SK-N-SH (cell line): ENCODE results near the gene CTSS. TPM values are rescaled to one million over a fixed set of nuclear protein-coding genes. Genes with fewer than 3 reads are reported as not detected.

Experiments
- CTCF ChIA-PET: fragments of 300-600, 350-600 bp; formaldehyde crosslinking; extraction: SDS; loops from one replicate; lab custom pipeline; 2021; lab: Yijun Ruan, JAX
- POLR2A ChIA-PET: fragments of 350-600 bp; sonication (Branson Sonifier 250); formaldehyde crosslinking; extraction: SDS; loops from one replicate; lab custom pipeline; 2020; ENCODE audit warnings: antibody characterized with exemption, inconsistent platforms; lab: Yijun Ruan, JAX
- DNase-seq: peaks from one replicate; pipeline ENCODE4 v3.0.0; 2012
- H2AFZ ChIP-seq: fragments of 200-600 bp; sonication (generic); 2 replicates; pipeline ENCODE4 v1.8.1; 2016; ENCODE audit warnings: antibody characterized with exemption, mild to moderate bottlenecking, low read depth
- H3F3A ChIP-seq: fragments of 200-600 bp; sonication (generic); replicated peaks from 2 replicates; pipeline ENCODE3; 2016; ENCODE audit warnings: antibody characterized with exemption, mild to moderate bottlenecking; ENCODE audit not compliant: insufficient read depth
- H3K27ac ChIP-seq, 2 experiments: fragments of 200-500 bp in 1 of 2; fragments of 200-600 bp in 1 of 2; sonication (Bioruptor generic) in 1 of 2; sonication (generic), shearing (Covaris generic) in 1 of 2; 2 replicates each; pipeline versions ENCODE4 v1.5.1 to v1.6.1; 2014 to 2016; ENCODE audit warnings: low read depth in 2 of 2, inconsistent platforms in 1 of 2, low read length in 1 of 2, mild to moderate bottlenecking in 1 of 2, mixed read lengths in 1 of 2
- H3K27me3 ChIP-seq: fragments of 200-600 bp; sonication (generic), shearing (Covaris generic); 2 replicates; pipeline ENCODE4 v1.6.1; 2016; ENCODE audit warnings: mixed run types; ENCODE audit not compliant: insufficient read depth
- H3K36me3 ChIP-seq, 2 experiments: fragments of 200-500 bp in 1 of 2; fragments of 200-600 bp in 1 of 2; sonication (Bioruptor generic) in 1 of 2; sonication (generic) in 1 of 2; replicated peaks in 1 of 2; 2 replicates each; pipeline versions ENCODE3 to v1.5.1; 2014 to 2016; ENCODE audit warnings: low read length in 1 of 2, mild to moderate bottlenecking in 1 of 2; ENCODE audit not compliant: insufficient read depth in 2 of 2, control insufficient read depth in 1 of 2
- H3K4me1 ChIP-seq, 2 experiments: fragments of 200-500 bp in 1 of 2; fragments of 200-600 bp in 1 of 2; sonication (Bioruptor generic) in 1 of 2; sonication (generic), shearing (Covaris generic) in 1 of 2; 2 replicates each; pipeline versions ENCODE4 v1.5.1 to v1.6.1; 2014 to 2016; ENCODE audit warnings: low read depth in 1 of 2, low read length in 1 of 2, mixed run types in 1 of 2; ENCODE audit not compliant: insufficient read depth in 2 of 2, control insufficient read depth in 1 of 2
- H3K4me2 ChIP-seq: fragments of 200-600 bp; sonication (generic), shearing (Covaris generic); 2 replicates; pipeline ENCODE4 v1.6.1; 2017; ENCODE audit warnings: mixed run types
- H3K4me3 ChIP-seq, 2 experiments: fragments of 200-500 bp in 1 of 2; fragments of 200-600 bp in 1 of 2; sonication (Bioruptor generic) in 1 of 2; sonication (generic), shearing (Covaris generic) in 1 of 2; 2 replicates each; pipeline versions ENCODE4 v1.5.1 to v1.8.1; 2014 to 2016; ENCODE audit warnings: low read depth in 2 of 2, inconsistent platforms in 1 of 2, low read length in 1 of 2, mild to moderate bottlenecking in 1 of 2, mixed read lengths in 1 of 2, moderate library complexity in 1 of 2
- H3K79me2 ChIP-seq: fragments of 200-600 bp; sonication (generic); 2 replicates; pipeline ENCODE4 v1.8.1; 2017; ENCODE audit warnings: mild to moderate bottlenecking; ENCODE audit not compliant: insufficient read depth
- H3K9ac ChIP-seq: fragments of 200-600 bp; sonication (generic); 2 replicates; pipeline ENCODE4 v1.6.1; 2017; ENCODE audit warnings: mixed run types
- H3K9me2 ChIP-seq: fragments of 200-600 bp; sonication (generic); 2 replicates; pipeline ENCODE4 v1.6.1; 2017; ENCODE audit warnings: mixed run types
- H3K9me3 ChIP-seq: fragments of 200-600 bp; sonication (generic); 2 replicates; pipeline ENCODE4 v1.6.1; 2017; ENCODE audit warnings: mixed run types, mild to moderate bottlenecking, moderate library complexity
- H4K20me1 ChIP-seq: fragments of 200-600 bp; sonication (generic); 2 replicates; pipeline ENCODE4 v1.6.1; 2017; ENCODE audit warnings: mild to moderate bottlenecking, mixed run types; ENCODE audit not compliant: insufficient read depth
- CHD2 ChIP-seq: fragments of 150-350 bp; IDR thresholded peaks from 2 replicates; pipeline ENCODE4 v1.6.1; 2018; ENCODE audit warnings: low read length; ENCODE audit not compliant: partially characterized antibody
- FOSL2 ChIP-seq: IDR thresholded peaks from 2 replicates; pipeline ENCODE4 v1.4.0; 2012; ENCODE audit warnings: low read depth, mild to moderate bottlenecking, moderate library complexity, borderline replicate concordance
- FOXM1 ChIP-seq: IDR thresholded peaks from 2 replicates; pipeline ENCODE4 v1.4.0; 2012; ENCODE audit warnings: low read depth, mild to moderate bottlenecking
- GATA2 ChIP-seq: sonication (generic); formaldehyde crosslinking; IDR thresholded peaks from 2 replicates; pipeline ENCODE4 v1.5.0; 2020; ENCODE audit warnings: mild to moderate bottlenecking, missing genetic modification reagents
- IRF3 ChIP-seq: fragments of 150-350 bp; IDR thresholded peaks from 2 replicates; pipeline ENCODE4 v1.6.1; 2016; ENCODE audit warnings: mild to moderate bottlenecking, low read depth, low read length
- JUND ChIP-seq: IDR thresholded peaks from 2 replicates; pipeline ENCODE4 v1.4.0; 2012
- MXI1 ChIP-seq: IDR thresholded peaks from 2 replicates; pipeline ENCODE4 v1.6.1; 2012; ENCODE audit warnings: mild to moderate bottlenecking, low read depth, low read length, improper control_type of control experiment
- NRF1 ChIP-seq: IDR thresholded peaks from 2 replicates; pipeline ENCODE4 v1.6.1; 2012; ENCODE audit warnings: low read depth, mild to moderate bottlenecking, low read length
- POLR2AphosphoS5 ChIP-seq: IDR thresholded peaks from 2 replicates; pipeline ENCODE4 v1.6.1; 2012; ENCODE audit warnings: low read depth, low read length
- RXRA ChIP-seq: IDR thresholded peaks from 2 replicates; pipeline ENCODE4 v1.4.0; 2012; ENCODE audit warnings: low read depth, mild to moderate bottlenecking, borderline replicate concordance
- SIN3A ChIP-seq: IDR thresholded peaks from 2 replicates; pipeline ENCODE4 v1.6.1; 2012; ENCODE audit warnings: low read depth, mild to moderate bottlenecking, low read length, moderate library complexity, borderline replicate concordance
- SMC3 ChIP-seq: IDR thresholded peaks from 2 replicates; pipeline ENCODE4 v1.6.1; 2012; ENCODE audit warnings: low read depth, low read length, improper control_type of control experiment
- TAF1 ChIP-seq: IDR thresholded peaks from 2 replicates; pipeline ENCODE4 v1.6.1; 2012; ENCODE audit warnings: low read depth, mild to moderate bottlenecking, low read length, moderate library complexity, borderline replicate concordance
- TEAD4 ChIP-seq: IDR thresholded peaks from 2 replicates; pipeline ENCODE4 v1.4.0; 2012; ENCODE audit warnings: mild to moderate bottlenecking, borderline replicate concordance; ENCODE audit not compliant: insufficient read depth
- YY1 ChIP-seq: IDR thresholded peaks from 2 replicates; pipeline ENCODE4 v1.4.0; 2012; ENCODE audit warnings: low read depth, mild to moderate bottlenecking
- WGBS: methylation state at CpG from one replicate; pipeline ENCODE4 v1.1.6; 2017; ENCODE audit warnings: low lambda C conversion rate; 5-methylcytosine and 5-hydroxymethylcytosine counted together
- polyA plus RNA-seq, 3 experiments: library from polyadenylated mRNA; depleted of rRNA; stranded (reverse); fragments of >200 nt; gene quantifications; 2 replicates each; pipeline ENCODE4 v1.2.3, GENCODE V29; 2012
- TF ChIP-seq, protein P1 (sequence below): IDR thresholded peaks from 2 replicates; pipeline ENCODE4; 2012
- TF ChIP-seq, protein P2 (sequence below): fragments of 150-350 bp; IDR thresholded peaks from 2 replicates; pipeline ENCODE4 v1.6.1; 2017; ENCODE audit warnings: antibody characterized with exemption, low read length, low read depth, borderline replicate concordance
- TF ChIP-seq, protein P3 (sequence below): IDR thresholded peaks from 2 replicates; pipeline ENCODE4 v1.6.1; 2012; ENCODE audit warnings: mild to moderate bottlenecking, low read depth, low read length, moderate library complexity

The CTSS gene
- polyA plus RNA-seq, 1 of the 3 experiments (the other 2 are of a cell fraction) = 1.4 TPM

- Histone ChIP-seq H3K4me2 (no peak overlapping the region), H3F3A (no peaks in the 10 kb centered on the region), H3K4me1 (no peaks in the 10 kb centered on the region), H3K9me3 (no peaks in the 10 kb centered on the region), H3K79me2 (no peaks in the 10 kb centered on the region), H3K4me3 (no peak overlapping the region), H3K9me2 (no peaks in the 10 kb centered on the region), H4K20me1 (no peaks in the 10 kb centered on the region), H3K27me3 (no peaks in the 10 kb centered on the region), H3K27ac (no peak overlapping the region), H3K36me3 (peaks cover 5 to 20% of the 10 kb centered on the region in 2 experiments), H3K9ac (no peak overlapping the region)
- WGBS = 69% methylated on average over 1 of the region's 1 CpG
- POLR2A ChIA-PET = no interaction called here
- CTCF ChIA-PET = no interaction called here
- DNase-seq = no peak
- TF ChIP-seq IRF3 (no peak), TEAD4 (no peak), GATA2 (no peak), POLR2AphosphoS5 (no peak), TAF1 (no peak), SMC3 (no peak), JUND (no peak), RXRA (no peak), FOXM1 (no peak), YY1 (no peak), FOSL2 (no peak), NRF1 (no peak), CHD2 (no peak), MXI1 (no peak), SIN3A (no peak)
- TF ChIP-seq, protein P1, sequence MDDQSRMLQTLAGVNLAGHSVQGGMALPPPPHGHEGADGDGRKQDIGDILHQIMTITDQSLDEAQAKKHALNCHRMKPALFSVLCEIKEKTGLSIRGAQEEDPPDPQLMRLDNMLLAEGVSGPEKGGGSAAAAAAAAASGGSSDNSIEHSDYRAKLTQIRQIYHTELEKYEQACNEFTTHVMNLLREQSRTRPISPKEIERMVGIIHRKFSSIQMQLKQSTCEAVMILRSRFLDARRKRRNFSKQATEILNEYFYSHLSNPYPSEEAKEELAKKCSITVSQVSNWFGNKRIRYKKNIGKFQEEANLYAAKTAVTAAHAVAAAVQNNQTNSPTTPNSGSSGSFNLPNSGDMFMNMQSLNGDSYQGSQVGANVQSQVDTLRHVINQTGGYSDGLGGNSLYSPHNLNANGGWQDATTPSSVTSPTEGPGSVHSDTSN = no peak
- TF ChIP-seq, protein P2, sequence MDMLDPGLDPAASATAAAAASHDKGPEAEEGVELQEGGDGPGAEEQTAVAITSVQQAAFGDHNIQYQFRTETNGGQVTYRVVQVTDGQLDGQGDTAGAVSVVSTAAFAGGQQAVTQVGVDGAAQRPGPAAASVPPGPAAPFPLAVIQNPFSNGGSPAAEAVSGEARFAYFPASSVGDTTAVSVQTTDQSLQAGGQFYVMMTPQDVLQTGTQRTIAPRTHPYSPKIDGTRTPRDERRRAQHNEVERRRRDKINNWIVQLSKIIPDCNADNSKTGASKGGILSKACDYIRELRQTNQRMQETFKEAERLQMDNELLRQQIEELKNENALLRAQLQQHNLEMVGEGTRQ = no peak
- TF ChIP-seq, protein P3, sequence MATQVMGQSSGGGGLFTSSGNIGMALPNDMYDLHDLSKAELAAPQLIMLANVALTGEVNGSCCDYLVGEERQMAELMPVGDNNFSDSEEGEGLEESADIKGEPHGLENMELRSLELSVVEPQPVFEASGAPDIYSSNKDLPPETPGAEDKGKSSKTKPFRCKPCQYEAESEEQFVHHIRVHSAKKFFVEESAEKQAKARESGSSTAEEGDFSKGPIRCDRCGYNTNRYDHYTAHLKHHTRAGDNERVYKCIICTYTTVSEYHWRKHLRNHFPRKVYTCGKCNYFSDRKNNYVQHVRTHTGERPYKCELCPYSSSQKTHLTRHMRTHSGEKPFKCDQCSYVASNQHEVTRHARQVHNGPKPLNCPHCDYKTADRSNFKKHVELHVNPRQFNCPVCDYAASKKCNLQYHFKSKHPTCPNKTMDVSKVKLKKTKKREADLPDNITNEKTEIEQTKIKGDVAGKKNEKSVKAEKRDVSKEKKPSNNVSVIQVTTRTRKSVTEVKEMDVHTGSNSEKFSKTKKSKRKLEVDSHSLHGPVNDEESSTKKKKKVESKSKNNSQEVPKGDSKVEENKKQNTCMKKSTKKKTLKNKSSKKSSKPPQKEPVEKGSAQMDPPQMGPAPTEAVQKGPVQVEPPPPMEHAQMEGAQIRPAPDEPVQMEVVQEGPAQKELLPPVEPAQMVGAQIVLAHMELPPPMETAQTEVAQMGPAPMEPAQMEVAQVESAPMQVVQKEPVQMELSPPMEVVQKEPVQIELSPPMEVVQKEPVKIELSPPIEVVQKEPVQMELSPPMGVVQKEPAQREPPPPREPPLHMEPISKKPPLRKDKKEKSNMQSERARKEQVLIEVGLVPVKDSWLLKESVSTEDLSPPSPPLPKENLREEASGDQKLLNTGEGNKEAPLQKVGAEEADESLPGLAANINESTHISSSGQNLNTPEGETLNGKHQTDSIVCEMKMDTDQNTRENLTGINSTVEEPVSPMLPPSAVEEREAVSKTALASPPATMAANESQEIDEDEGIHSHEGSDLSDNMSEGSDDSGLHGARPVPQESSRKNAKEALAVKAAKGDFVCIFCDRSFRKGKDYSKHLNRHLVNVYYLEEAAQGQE = no peak
- TF ChIP-seq, all 33 proteins: peak for 0
- no peak overlapping the region for H2AFZ ChIP-seq
Observed at GRCh38 chr1:150793221-150793620, 27.6 kb upstream of the CTSS start.
